ENCODE data around the gene PEX14. TPM values are rescaled to one million over a fixed set of nuclear protein-coding genes. Genes with fewer than 3 reads are reported as not detected.

PEX14 gene
- total and polyA plus RNA-seq, 5 experiments from 2014 or later = 3.3 to 23.7 (median 5.5) TPM

DNA sequence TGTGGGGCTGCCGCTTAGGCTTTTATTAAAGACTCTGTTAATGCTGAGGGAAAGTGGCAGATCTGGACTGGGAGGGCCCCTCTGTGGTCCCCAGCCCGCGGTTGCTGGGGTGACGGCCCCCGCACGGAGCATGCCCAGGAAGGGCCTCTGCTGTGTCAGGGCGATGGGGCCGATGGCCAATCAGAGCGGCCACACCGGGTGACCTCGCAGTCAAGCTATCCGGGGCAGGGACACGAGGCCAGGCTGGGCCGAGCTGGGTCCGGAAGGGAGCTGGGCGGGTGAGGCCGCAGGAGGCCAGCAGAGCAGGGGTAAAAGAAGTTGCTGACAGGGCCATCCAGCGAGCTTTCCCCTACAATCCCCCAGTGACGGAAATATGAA is 176.6 kb downstream of the PEX14 start:
- ATAC-seq (no peak), DNase-seq (no peak)
- peaks cover 0 to 5% (median 0%) of the 10 kb centered on the region in 3 donors for H3K36me3 Mint-ChIP-seq
- H3K9me3 Mint-ChIP-seq = no peaks in the 10 kb centered on the region
- no peak overlapping the region for H3K4me3 Mint-ChIP-seq
- H3K27ac Mint-ChIP-seq = no peak overlapping the region
- H3K4me1 Mint-ChIP-seq = peaks cover 0 to 1% (median 0%) of the 10 kb centered on the region in 4 donors
- no peaks in the 10 kb centered on the region for H3K27me3 Mint-ChIP-seq
- POLR2A ChIA-PET = no interaction called here

GRCh38 chr1:10651793-10652192 is 177.0 kb downstream of the PEX14 start:
- Mint-ChIP-seq H3K4me3 (no peak overlapping the region), H3K27ac (no peak overlapping the region), H3K9me3 (no peaks in the 10 kb centered on the region), H3K36me3 (peaks cover 0 to 5% (median 0%) of the 10 kb centered on the region in 3 donors), H3K27me3 (no peaks in the 10 kb centered on the region), H3K4me1 (peaks cover 0 to 1% (median 0%) of the 10 kb centered on the region in 4 donors)
- DNase-seq (no peak), ATAC-seq (no peak)
- POLR2A ChIA-PET = no interaction called here

GRCh38 chr1:10652626-10653025 is 177.9 kb downstream of the PEX14 start:
- Mint-ChIP-seq H3K27ac (peak overlapping the region in 1 of 10 donors; percentile 34), H3K36me3 (peaks cover 0 to 5% (median 0%) of the 10 kb centered on the region in 3 donors), H3K9me3 (no peaks in the 10 kb centered on the region), H3K27me3 (no peaks in the 10 kb centered on the region), H3K4me1 (peaks cover 0 to 1% (median 0%) of the 10 kb centered on the region in 4 donors), H3K4me3 (no peak overlapping the region)
- POLR2A ChIA-PET = no interaction called here
- ATAC-seq = no peak
- DNase-seq = no peak

DNA sequence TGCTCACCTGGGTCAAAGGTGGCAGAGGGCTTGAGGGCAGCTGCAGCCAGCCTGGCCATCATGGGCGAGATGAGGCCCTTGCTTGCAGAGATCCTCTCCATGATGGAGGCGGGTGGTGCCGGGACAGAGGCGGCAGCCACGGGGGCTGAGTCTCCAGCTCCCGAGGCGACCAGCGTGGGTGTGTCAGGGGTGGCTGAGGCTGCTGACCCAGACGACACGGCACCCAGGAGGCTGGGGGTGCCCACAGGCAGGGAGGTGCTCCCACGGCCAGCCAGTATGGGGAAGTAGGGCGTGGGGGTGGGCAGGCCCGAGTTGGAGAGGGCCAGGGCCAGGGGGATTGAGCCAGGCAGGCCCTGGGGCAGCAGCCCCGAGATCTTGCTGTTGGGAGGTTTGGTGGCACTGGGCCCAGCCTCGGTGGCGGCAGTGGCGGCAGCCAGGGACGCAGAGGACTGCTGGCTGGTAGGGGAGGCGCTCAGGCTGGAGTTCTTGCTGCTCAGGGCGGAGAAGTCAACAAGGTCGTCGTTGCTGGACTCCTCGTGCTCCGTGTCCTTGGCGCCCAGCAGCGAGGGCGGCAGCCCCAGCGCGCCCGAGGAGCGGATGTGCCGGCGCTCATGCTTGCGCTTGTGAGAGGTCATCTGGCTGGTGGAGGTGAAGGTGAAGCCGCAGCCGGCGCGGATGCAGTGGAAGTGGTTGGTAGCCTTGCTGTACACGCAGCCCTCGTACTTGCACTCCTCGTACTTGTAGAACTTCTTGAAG is 178.8 kb downstream of the PEX14 start:
- Mint-ChIP-seq H3K4me3 (no peak overlapping the region), H3K36me3 (peaks cover 0 to 5% (median 0%) of the 10 kb centered on the region in 3 donors), H3K27ac (peak overlapping the region in 1 of 10 donors; percentile 47), H3K4me1 (peaks cover 0 to 1% (median 0%) of the 10 kb centered on the region in 4 donors), H3K9me3 (no peaks in the 10 kb centered on the region), H3K27me3 (no peaks in the 10 kb centered on the region)
- DNase-seq (no peak), ATAC-seq (no peak)
- POLR2A ChIA-PET = interaction anchor here (0.6 kb wide), 1 partner anchor 62 kb away, joined by 3 read pairs; no protein-coding TSS in a partner anchor

DNA sequence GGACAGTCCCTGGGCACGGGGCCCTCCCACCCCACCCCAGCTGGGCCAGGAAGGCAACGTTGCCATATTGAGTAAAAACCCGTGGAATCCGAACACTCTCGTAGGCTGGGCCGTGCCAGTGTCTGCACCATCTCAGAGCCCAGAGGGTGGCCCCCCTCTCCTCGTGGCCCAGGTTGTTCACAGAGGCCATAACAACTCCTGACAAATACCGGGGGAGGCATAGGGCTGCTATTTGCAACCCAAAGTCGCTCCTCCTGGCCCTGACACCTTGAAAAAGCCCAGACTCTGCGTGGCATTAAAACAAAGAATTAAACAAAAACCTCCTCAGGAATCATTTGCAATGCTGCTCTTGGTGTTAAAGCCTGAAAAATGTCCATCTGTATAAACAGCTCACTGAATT is 180.3 kb downstream of the PEX14 start:
- H3K9me3 Mint-ChIP-seq = no peaks in the 10 kb centered on the region
- no peak overlapping the region for H3K4me3 Mint-ChIP-seq
- H3K27ac Mint-ChIP-seq = no peak overlapping the region
- ATAC-seq (no peak), DNase-seq (no peak)
- POLR2A ChIA-PET = no interaction called here
- no peaks in the 10 kb centered on the region for H3K27me3 Mint-ChIP-seq
- H3K4me1 Mint-ChIP-seq = peaks cover 0 to 1% (median 0%) of the 10 kb centered on the region in 4 donors
- peaks cover 0 to 5% (median 5%) of the 10 kb centered on the region in 3 donors for H3K36me3 Mint-ChIP-seq

- Mint-ChIP-seq H3K36me3 (peaks cover 0 to 5% (median 5%) of the 10 kb centered on the region in 3 donors), H3K4me1 (peaks cover 0 to 1% (median 0%) of the 10 kb centered on the region in 4 donors), H3K27ac (no peak overlapping the region), H3K27me3 (no peaks in the 10 kb centered on the region), H3K4me3 (no peak overlapping the region), H3K9me3 (no peaks in the 10 kb centered on the region)
- no peak for DNase-seq
- ATAC-seq = no peak
- POLR2A ChIA-PET = no interaction called here
Measured at GRCh38 chr1:10656431-10656830, 181.7 kb downstream of the PEX14 start.

GRCh38 chr1:10657088-10657847 is 182.5 kb downstream of the PEX14 start:
- H3K27me3 Mint-ChIP-seq = no peaks in the 10 kb centered on the region
- H3K9me3 Mint-ChIP-seq = no peaks in the 10 kb centered on the region
- H3K4me1 Mint-ChIP-seq = peaks cover 0 to 1% (median 0%) of the 10 kb centered on the region in 4 donors
- H3K36me3 Mint-ChIP-seq = peaks cover 0 to 5% (median 5%) of the 10 kb centered on the region in 3 donors
- no peak overlapping the region for H3K4me3 Mint-ChIP-seq
- POLR2A ChIA-PET = interaction anchor here (0.6 kb wide), 1 partner anchor 283 kb away, joined by 3 read pairs; no protein-coding TSS in a partner anchor
- ATAC-seq = no peak
- H3K27ac Mint-ChIP-seq = no peak overlapping the region
- DNase-seq = no peak

DNA sequence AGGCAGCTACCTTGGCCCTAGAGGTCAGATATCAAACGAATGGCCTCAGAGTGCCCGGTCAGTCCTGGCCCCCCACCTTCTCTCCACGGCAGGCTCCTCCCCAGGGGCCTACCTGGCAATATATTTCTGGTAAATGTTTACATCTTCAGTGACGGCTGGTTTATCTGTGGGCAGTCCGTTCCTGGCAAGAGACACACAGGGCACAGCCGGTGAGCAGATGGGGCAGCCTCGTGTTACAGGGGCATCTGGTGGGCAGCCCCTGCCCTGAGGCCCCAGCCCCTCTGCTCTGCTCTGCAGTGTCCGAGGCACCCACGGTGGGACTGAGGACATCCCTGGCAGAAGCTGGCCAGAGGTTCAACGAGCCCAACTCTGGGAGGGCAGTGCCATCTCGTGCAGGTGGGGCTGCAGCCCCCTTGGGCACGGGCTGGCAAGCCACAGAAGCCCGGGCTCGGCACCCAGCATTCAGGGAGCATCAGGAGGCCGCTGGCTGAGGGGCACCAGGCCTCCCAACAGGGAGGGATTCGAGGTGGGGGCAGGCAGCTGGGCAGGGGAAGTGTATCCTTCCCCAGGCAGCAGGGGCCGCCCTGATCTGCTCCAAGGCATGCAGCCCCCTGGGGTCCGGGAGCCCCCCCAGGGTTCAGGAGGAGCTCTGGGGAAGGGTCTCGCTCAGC is 183.8 kb downstream of the PEX14 start:
- DNase-seq = no peak
- no peak overlapping the region for H3K4me3 Mint-ChIP-seq
- POLR2A ChIA-PET = no interaction called here
- peaks cover 0 to 5% (median 5%) of the 10 kb centered on the region in 3 donors for H3K36me3 Mint-ChIP-seq
- no peak for ATAC-seq
- H3K27me3 Mint-ChIP-seq = no peaks in the 10 kb centered on the region
- no peaks in the 10 kb centered on the region for H3K9me3 Mint-ChIP-seq
- no peak overlapping the region for H3K27ac Mint-ChIP-seq
- H3K4me1 Mint-ChIP-seq = peaks cover 0 to 1% (median 0%) of the 10 kb centered on the region in 4 donors

DNA sequence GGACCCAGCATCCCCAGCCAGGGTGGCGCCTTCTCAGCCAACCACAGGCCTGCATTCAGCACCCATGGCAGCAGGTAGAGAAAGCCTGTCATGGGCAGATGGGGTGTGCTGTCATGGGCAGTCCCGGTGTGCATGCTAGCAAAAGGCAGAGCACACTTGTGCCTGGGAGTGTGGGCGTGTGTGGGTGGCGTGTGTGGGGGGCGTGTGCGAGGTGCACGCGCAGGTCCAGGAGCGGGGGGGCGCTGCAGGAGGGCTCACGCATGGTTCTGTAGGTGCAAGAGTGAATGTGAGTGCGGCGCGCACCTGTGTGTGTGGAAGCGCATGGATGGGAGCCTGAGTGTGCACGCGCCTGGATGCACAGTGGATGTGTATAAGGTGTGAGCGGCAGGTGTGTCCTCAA is 184.5 kb downstream of the PEX14 start:
- Mint-ChIP-seq H3K4me1 (peaks cover 0 to 1% (median 0%) of the 10 kb centered on the region in 4 donors), H3K9me3 (no peaks in the 10 kb centered on the region), H3K36me3 (peaks cover 0 to 5% (median 0%) of the 10 kb centered on the region in 3 donors), H3K4me3 (no peak overlapping the region), H3K27ac (peak overlapping the region in 1 of 10 donors; percentile 29), H3K27me3 (no peaks in the 10 kb centered on the region)
- ATAC-seq (no peak), DNase-seq (no peak)
- POLR2A ChIA-PET = no interaction called here

GRCh38 chr1:10659646-10660540 is 185.1 kb downstream of the PEX14 start:
- Mint-ChIP-seq H3K27ac (peak overlapping the region in 1 of 10 donors; percentile 29), H3K4me3 (no peak overlapping the region), H3K27me3 (no peaks in the 10 kb centered on the region), H3K4me1 (peaks cover 0 to 1% (median 0%) of the 10 kb centered on the region in 4 donors), H3K9me3 (no peaks in the 10 kb centered on the region), H3K36me3 (peaks cover 0 to 5% (median 0%) of the 10 kb centered on the region in 3 donors)
- POLR2A ChIA-PET = no interaction called here
- no peak for DNase-seq
- no peak for ATAC-seq

DNA sequence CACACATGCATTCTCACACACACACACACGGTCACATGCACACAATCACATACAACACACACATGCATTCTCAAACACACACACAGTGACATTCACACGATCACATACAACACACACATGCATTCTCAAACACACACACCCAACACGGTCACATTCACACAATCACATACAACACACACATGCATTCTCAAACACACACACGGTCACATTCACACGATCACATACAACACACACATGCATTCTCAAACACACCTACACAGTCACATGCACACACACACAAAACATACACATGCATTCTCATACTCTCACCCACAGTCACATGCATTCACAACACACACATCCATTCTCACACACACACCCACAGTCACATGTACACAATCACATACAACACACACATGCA is 186.7 kb downstream of the PEX14 start:
- ATAC-seq = no peak
- Mint-ChIP-seq H3K4me1 (peaks cover 0 to 1% (median 0%) of the 10 kb centered on the region in 4 donors), H3K27me3 (no peaks in the 10 kb centered on the region), H3K36me3 (peaks cover 0 to 10% (median 0%) of the 10 kb centered on the region in 3 donors), H3K9me3 (no peaks in the 10 kb centered on the region), H3K4me3 (no peak overlapping the region), H3K27ac (no peak overlapping the region)
- DNase-seq = no peak
- POLR2A ChIA-PET = no interaction called here

- DNase-seq (no peak), ATAC-seq (no peak)
- Mint-ChIP-seq H3K4me3 (no peak overlapping the region), H3K27me3 (no peaks in the 10 kb centered on the region), H3K4me1 (peaks cover 0 to 1% (median 0%) of the 10 kb centered on the region in 4 donors), H3K27ac (no peak overlapping the region), H3K9me3 (no peaks in the 10 kb centered on the region), H3K36me3 (peaks cover 0 to 10% (median 0%) of the 10 kb centered on the region in 3 donors)
- POLR2A ChIA-PET = no interaction called here
Measured at GRCh38 chr1:10662090-10662688, 187.4 kb downstream of the PEX14 start.
